ENCODE measurements around the gene SPDYE18.
"Not testable (repeated sequence)": the region's sequence is repeated elsewhere in the genome, so short reads cannot be mapped to it uniquely, and the experiment has no call there.

Gene SPDYE18

GRCh38 chr7:77006127-77007110 lies 55.9 kb downstream of the SPDYE18 start:
- not testable (repeated sequence) for H3K27me3 ChIP-seq (ENCODE audit: control insufficient read depth in 5 of 5, insufficient read depth in 4 of 5, low read length in 5 of 5); H3K9ac ChIP-seq (ENCODE audit: low read length in 5 of 5); H3K9me3 ChIP-seq (ENCODE audit: control insufficient read depth in 5 of 5, low read length in 5 of 5); H3K4me3 ChIP-seq (ENCODE audit: low read depth in 1 of 5, low read length in 5 of 5)
- Histone ChIP-seq H3K27ac (ENCODE audit: low read depth, low read length) (peak overlapping the region; percentile 65), H3K36me3 (ENCODE audit: control insufficient read depth in 5 of 5, insufficient read depth in 5 of 5, low read length in 5 of 5) (peaks cover 0 to 22% (median 2%) of the 10 kb centered on the region in 5 donors), H3K4me1 (ENCODE audit: control insufficient read depth in 5 of 5, insufficient read depth in 5 of 5, low read length in 5 of 5) (peaks cover 0 to 12% (median 6%) of the 10 kb centered on the region in 5 donors)

- H3K27me3 ChIP-seq (ENCODE audit: control insufficient read depth in 5 of 5, insufficient read depth in 4 of 5, low read length in 5 of 5); H3K4me3 ChIP-seq (ENCODE audit: low read depth in 1 of 5, low read length in 5 of 5); H3K9me3 ChIP-seq (ENCODE audit: control insufficient read depth in 5 of 5, low read length in 5 of 5); H3K9ac ChIP-seq (ENCODE audit: low read length in 5 of 5); H3K27ac ChIP-seq (ENCODE audit: low read depth, low read length): not testable (repeated sequence)
- Histone ChIP-seq H3K36me3 (ENCODE audit: control insufficient read depth in 5 of 5, insufficient read depth in 5 of 5, low read length in 5 of 5) (peaks cover 0 to 30% (median 2%) of the 10 kb centered on the region in 5 donors), H3K4me1 (ENCODE audit: control insufficient read depth in 5 of 5, insufficient read depth in 5 of 5, low read length in 5 of 5) (peaks cover 0 to 12% (median 6%) of the 10 kb centered on the region in 5 donors)
Observed at GRCh38 chr7:77005461-77006057, 56.8 kb downstream of the SPDYE18 start.

GRCh38 chr7:77004151-77004550 lies 58.2 kb downstream of the SPDYE18 start:
- not testable (repeated sequence) for H3K27ac ChIP-seq (ENCODE audit: low read depth, low read length); H3K9me3 ChIP-seq (ENCODE audit: control insufficient read depth in 5 of 5, low read length in 5 of 5); H3K4me3 ChIP-seq (ENCODE audit: low read depth in 1 of 5, low read length in 5 of 5); H3K27me3 ChIP-seq (ENCODE audit: control insufficient read depth in 5 of 5, insufficient read depth in 4 of 5, low read length in 5 of 5); H3K9ac ChIP-seq (ENCODE audit: low read length in 5 of 5)
- peaks cover 0 to 12% (median 6%) of the 10 kb centered on the region in 5 donors for H3K4me1 ChIP-seq (ENCODE audit: control insufficient read depth in 5 of 5, insufficient read depth in 5 of 5, low read length in 5 of 5)
- peaks cover 0 to 35% (median 2%) of the 10 kb centered on the region in 5 donors for H3K36me3 ChIP-seq (ENCODE audit: control insufficient read depth in 5 of 5, insufficient read depth in 5 of 5, low read length in 5 of 5)

GRCh38 chr7:77003241-77003640 lies 59.1 kb downstream of the SPDYE18 start:
- H3K9me3 ChIP-seq (ENCODE audit: control insufficient read depth in 5 of 5, low read length in 5 of 5); H3K9ac ChIP-seq (ENCODE audit: low read length in 5 of 5); H3K27me3 ChIP-seq (ENCODE audit: control insufficient read depth in 5 of 5, insufficient read depth in 4 of 5, low read length in 5 of 5); H3K27ac ChIP-seq (ENCODE audit: low read depth, low read length); H3K4me3 ChIP-seq (ENCODE audit: low read depth in 1 of 5, low read length in 5 of 5): not testable (repeated sequence)
- peaks cover 0 to 37% (median 2%) of the 10 kb centered on the region in 5 donors for H3K36me3 ChIP-seq (ENCODE audit: control insufficient read depth in 5 of 5, insufficient read depth in 5 of 5, low read length in 5 of 5)
- peaks cover 0 to 12% (median 6%) of the 10 kb centered on the region in 5 donors for H3K4me1 ChIP-seq (ENCODE audit: control insufficient read depth in 5 of 5, insufficient read depth in 5 of 5, low read length in 5 of 5)

- not testable (repeated sequence) for H3K4me1 ChIP-seq (ENCODE audit: control insufficient read depth in 5 of 5, insufficient read depth in 5 of 5, low read length in 5 of 5); H3K27me3 ChIP-seq (ENCODE audit: control insufficient read depth in 5 of 5, insufficient read depth in 4 of 5, low read length in 5 of 5); H3K27ac ChIP-seq (ENCODE audit: low read depth, low read length); H3K9me3 ChIP-seq (ENCODE audit: control insufficient read depth in 5 of 5, low read length in 5 of 5); H3K4me3 ChIP-seq (ENCODE audit: low read depth in 1 of 5, low read length in 5 of 5); H3K9ac ChIP-seq (ENCODE audit: low read length in 5 of 5)
- peaks cover 0 to 37% (median 2%) of the 10 kb centered on the region in 5 donors for H3K36me3 ChIP-seq (ENCODE audit: control insufficient read depth in 5 of 5, insufficient read depth in 5 of 5, low read length in 5 of 5)
Observed at GRCh38 chr7:77002678-77003233, 59.6 kb downstream of the SPDYE18 start.

- not testable (repeated sequence) for H3K4me1 ChIP-seq (ENCODE audit: control insufficient read depth in 5 of 5, insufficient read depth in 5 of 5, low read length in 5 of 5); H3K4me3 ChIP-seq (ENCODE audit: low read depth in 1 of 5, low read length in 5 of 5); H3K9me3 ChIP-seq (ENCODE audit: control insufficient read depth in 5 of 5, low read length in 5 of 5); H3K27ac ChIP-seq (ENCODE audit: low read depth, low read length); H3K9ac ChIP-seq (ENCODE audit: low read length in 5 of 5); H3K27me3 ChIP-seq (ENCODE audit: control insufficient read depth in 5 of 5, insufficient read depth in 4 of 5, low read length in 5 of 5)
- H3K36me3 ChIP-seq (ENCODE audit: control insufficient read depth in 5 of 5, insufficient read depth in 5 of 5, low read length in 5 of 5) = peaks cover 0 to 37% (median 2%) of the 10 kb centered on the region in 5 donors
Observed at GRCh38 chr7:77002104-77002503, 60.3 kb downstream of the SPDYE18 start.
